HT1080 (cell line): ENCODE measurements around the gene UMAD1. TPM values are rescaled to one million over a fixed set of nuclear protein-coding genes. Genes with fewer than 3 reads are reported as not detected.
"Not testable (repeated sequence)": the region's sequence is repeated elsewhere in the genome, so short reads cannot be mapped to it uniquely, and the experiment has no call there.

ENCODE experiments used
- DNase-seq: peaks from one replicate; pipeline ENCODE4 v3.0.0-alpha.2; 2015; ENCODE audit warnings: low read depth
- total RNA-seq: library from RNA; depleted of rRNA; stranded (reverse); fragments of >200 nt; shearing (Covaris generic); gene quantifications from 2 replicates; pipeline ENCODE4 v1.2.3, GENCODE V29; 2014

Gene UMAD1
- total RNA-seq, 1 experiment from 2014 or later, result 6.5 TPM

- DNase-seq, result peak; percentile 83
These were observed 155.1 kb downstream of the UMAD1 start for GRCh38 chr7:7795630-7796121.

GRCh38 chr7:7798510-7798909 lies 158.0 kb downstream of the UMAD1 start:
- no peak for DNase-seq

GRCh38 chr7:7799138-7799537 lies 158.6 kb downstream of the UMAD1 start:
- no peak for DNase-seq

- DNase-seq, result no peak
These were observed 162.0 kb downstream of the UMAD1 start for GRCh38 chr7:7802531-7802930.

- DNase-seq, result no peak
These were observed 163.2 kb downstream of the UMAD1 start for GRCh38 chr7:7803715-7804178.

GRCh38 chr7:7804822-7805221 lies 164.3 kb downstream of the UMAD1 start:
- DNase-seq, result not testable (repeated sequence)

GRCh38 chr7:7805511-7806153 lies 165.1 kb downstream of the UMAD1 start:
- DNase-seq, result no peak

- no peak for DNase-seq
These were observed 167.6 kb downstream of the UMAD1 start for GRCh38 chr7:7808156-7808555.

- no peak for DNase-seq
These were observed 168.1 kb downstream of the UMAD1 start for GRCh38 chr7:7808626-7809025.

- no peak for DNase-seq
These were observed 169.8 kb downstream of the UMAD1 start for GRCh38 chr7:7810380-7810779.

GRCh38 chr7:7810826-7811225 lies 170.3 kb downstream of the UMAD1 start:
- no peak for DNase-seq

GRCh38 chr7:7812112-7812511 lies 171.6 kb downstream of the UMAD1 start:
- DNase-seq, result no peak

- DNase-seq, result no peak
These were observed 174.8 kb downstream of the UMAD1 start for GRCh38 chr7:7815395-7815794.

- DNase-seq, result no peak
These were observed 175.5 kb downstream of the UMAD1 start for GRCh38 chr7:7816084-7816483.

GRCh38 chr7:7816816-7817536 lies 176.4 kb downstream of the UMAD1 start:
- DNase-seq, result no peak

- no peak for DNase-seq
These were observed 177.2 kb downstream of the UMAD1 start for GRCh38 chr7:7817748-7818147.

- not testable (repeated sequence) for DNase-seq
These were observed 177.6 kb downstream of the UMAD1 start for GRCh38 chr7:7818179-7818578.

GRCh38 chr7:7819442-7820247 lies 179.1 kb downstream of the UMAD1 start:
- DNase-seq, result no peak

GRCh38 chr7:7820409-7820808 lies 179.9 kb downstream of the UMAD1 start:
- DNase-seq, result no peak

- DNase-seq, result no peak
These were observed 180.4 kb downstream of the UMAD1 start for GRCh38 chr7:7820939-7821338.

- no peak for DNase-seq
These were observed 181.0 kb downstream of the UMAD1 start for GRCh38 chr7:7821517-7821916.

GRCh38 chr7:7825294-7825693 lies 184.7 kb downstream of the UMAD1 start:
- not testable (repeated sequence) for DNase-seq
